Brain microvascular endothelial cell (primary cell): ENCODE data around the gene RPS2.
"Not testable (repeated sequence)": the region's sequence is repeated elsewhere in the genome, so short reads cannot be mapped to it uniquely, and the experiment has no call there.

Source experiments
- DNase-seq: peaks from one replicate; pipeline ENCODE4 v3.0.0-alpha.2; 2020
- H3K27ac ChIP-seq: fragments of 250-450 bp; sonication (Bioruptor Pico); 2 replicates; pipeline ENCODE4 v1.5.1; 2020; ENCODE audit warnings: mild to moderate bottlenecking, moderate library complexity
- H3K27me3 ChIP-seq: fragments of 250-450 bp; sonication (Bioruptor Pico); replicated peaks from 2 replicates; pipeline ENCODE4 v1.5.1; 2020; ENCODE audit warnings: mild to moderate bottlenecking
- H3K36me3 ChIP-seq: fragments of 250-450 bp; sonication (Bioruptor Pico); replicated peaks from 2 replicates; pipeline ENCODE4 v1.5.1; 2020; ENCODE audit warnings: mild to moderate bottlenecking
- H3K4me3 ChIP-seq: 2 replicates; pipeline ENCODE4 v1.5.1; 2011; ENCODE audit warnings: low read depth, mild to moderate bottlenecking, control low read depth, low read length, moderate library complexity
- CTCF ChIP-seq: IDR thresholded peaks from 2 replicates; pipeline ENCODE4 v1.5.1; 2011; ENCODE audit warnings: low read depth, mild to moderate bottlenecking, moderate library complexity, low read length, control low read depth, inconsistent platforms; ENCODE audit errors: missing control alignments
- in situ Hi-C: cut with HindIII; loops from 2 replicates; pipeline ENCODE4 v1.10.0; 2017; ENCODE audit warnings: low sequenced_read_pairs, low pct_ligation_motif_present

The RPS2 gene

GRCh38 chr16:1958715-1959268 is 5.8 kb downstream of the RPS2 start:
- in situ Hi-C loops, result no loop called here
- TF ChIP-seq CTCF, result no peak
- H3K27ac ChIP-seq, result no peak overlapping the region

GRCh38 chr16:1958143-1958491 is 6.5 kb downstream of the RPS2 start:
- H3K27ac ChIP-seq, H3K27me3 ChIP-seq, DNase-seq, in situ Hi-C loops, H3K4me3 ChIP-seq: not testable (repeated sequence)
- H3K36me3 ChIP-seq, result peaks cover 20% of the 10 kb centered on the region

More at GRCh38 chr16:1958715-1959268, 5.8 kb downstream of the RPS2 start:
- H3K27me3 ChIP-seq, result no peaks in the 10 kb centered on the region
- peaks cover 27% of the 10 kb centered on the region for H3K36me3 ChIP-seq
- DNase-seq, result no peak
- peak overlapping the region; percentile 88 for H3K4me3 ChIP-seq

- in situ Hi-C loops, H3K27me3 ChIP-seq, H3K4me3 ChIP-seq, DNase-seq, H3K27ac ChIP-seq: not testable (repeated sequence)
- H3K36me3 ChIP-seq, result peaks cover 15% of the 10 kb centered on the region
Observed at GRCh38 chr16:1957434-1958142, 7.0 kb downstream of the RPS2 start.

GRCh38 chr16:1953734-1954133 is 10.9 kb downstream of the RPS2 start:
- TF ChIP-seq CTCF, result no peak
- no peak overlapping the region for H3K27ac ChIP-seq
- no peaks in the 10 kb centered on the region for H3K36me3 ChIP-seq
- no peak overlapping the region for H3K4me3 ChIP-seq
- H3K27me3 ChIP-seq, result no peaks in the 10 kb centered on the region
- in situ Hi-C loops, result no loop called here
- DNase-seq, result no peak

GRCh38 chr16:1950559-1950958 is 14.1 kb downstream of the RPS2 start:
- Histone ChIP-seq H3K27ac (no peak overlapping the region), H3K36me3 (no peaks in the 10 kb centered on the region), H3K27me3 (no peaks in the 10 kb centered on the region), H3K4me3 (no peak overlapping the region)
- DNase-seq, result no peak
- in situ Hi-C loops, result no loop called here
- no peak for TF ChIP-seq CTCF

- H3K36me3 ChIP-seq, result no peaks in the 10 kb centered on the region
- in situ Hi-C loops, result no loop called here
- H3K27ac ChIP-seq, result no peak overlapping the region
- no peaks in the 10 kb centered on the region for H3K27me3 ChIP-seq
- no peak for DNase-seq
- no peak for TF ChIP-seq CTCF
- no peak overlapping the region for H3K4me3 ChIP-seq
Observed at GRCh38 chr16:1950047-1950446, 14.6 kb downstream of the RPS2 start.

GRCh38 chr16:1949507-1949906 is 15.1 kb downstream of the RPS2 start:
- Histone ChIP-seq H3K27ac (no peak overlapping the region), H3K27me3 (no peaks in the 10 kb centered on the region), H3K36me3 (no peaks in the 10 kb centered on the region), H3K4me3 (no peak overlapping the region)
- TF ChIP-seq CTCF, result no peak
- in situ Hi-C loops, result no loop called here
- no peak for DNase-seq
